C4-2B (cell line): ENCODE results near the gene SYNE4.
"Not testable (repeated sequence)": the region's sequence is repeated elsewhere in the genome, so short reads cannot be mapped to it uniquely, and the experiment has no call there.

Experiments
- H3K27ac ChIP-seq: fragments of 450-650 bp; 2 replicates; pipeline ENCODE4 v1.5.1; 2017
- CTCF ChIP-seq: fragments of 450-650 bp; conservative IDR thresholded peaks from 2 replicates; pipeline ENCODE4 v1.5.1; 2017; ENCODE audit warnings: mild to moderate bottlenecking
- ZFX ChIP-seq: fragments of 450-650 bp; IDR thresholded peaks from 2 replicates; pipeline ENCODE4 v1.6.1; 2017

Gene SYNE4

GRCh38 chr19:35986664-35987570 lies 21.7 kb downstream of the SYNE4 start:
- H3K27ac ChIP-seq, result no peak overlapping the region
- no peak for TF ChIP-seq CTCF

- H3K27ac ChIP-seq, result no peak overlapping the region
- no peak for TF ChIP-seq CTCF
- TF ChIP-seq ZFX, result no peak
Observed at GRCh38 chr19:35986111-35986510, 22.5 kb downstream of the SYNE4 start.

GRCh38 chr19:35983177-35983576 lies 25.4 kb downstream of the SYNE4 start:
- no peak overlapping the region for H3K27ac ChIP-seq
- TF ChIP-seq ZFX, result no peak
- no peak for TF ChIP-seq CTCF

GRCh38 chr19:35980997-35981396 lies 27.6 kb downstream of the SYNE4 start:
- H3K27ac ChIP-seq, result not testable (repeated sequence)

GRCh38 chr19:35978832-35979365 lies 29.7 kb downstream of the SYNE4 start:
- H3K27ac ChIP-seq, result no peak overlapping the region
- TF ChIP-seq CTCF, result no peak
- no peak for TF ChIP-seq ZFX

- no peak for TF ChIP-seq ZFX
- TF ChIP-seq CTCF, result no peak
- no peak overlapping the region for H3K27ac ChIP-seq
Observed at GRCh38 chr19:35978271-35978670, 30.3 kb downstream of the SYNE4 start.

- H3K27ac ChIP-seq, result no peak overlapping the region
- TF ChIP-seq ZFX, result no peak
- no peak; the same call in 1 of the 2 replicates for TF ChIP-seq CTCF
Observed at GRCh38 chr19:35977446-35978222, 31.0 kb downstream of the SYNE4 start.
